ENCODE measurements around the gene NTM.

NTM gene

GRCh38 chr11:132080127-132080526 is 709.7 kb downstream of the NTM start:
- FAIRE-seq (no peak), DNase-seq (ENCODE audit: insufficient read length) (no peak)

GRCh38 chr11:132082566-132082965 is 712.2 kb downstream of the NTM start:
- DNase-seq (ENCODE audit: insufficient read length) (no peak), FAIRE-seq (no peak)
- TF ChIP-seq TAF1 (IDR thresholded peaks at IDR 0.05; ENCODE audit: borderline replicate concordance, low read depth, low read length) (no peak), POLR2AphosphoS5 (IDR thresholded peaks at IDR 0.05; ENCODE audit: low read depth, low read length) (no peak), POLR2A (IDR thresholded peaks at IDR 0.05; ENCODE audit: low read depth, low read length) (no peak)

More at GRCh38 chr11:132080127-132080526, 709.7 kb downstream of the NTM start:
- TF ChIP-seq POLR2AphosphoS5 (IDR thresholded peaks at IDR 0.05; ENCODE audit: low read depth, low read length) = no peak
- no peak for TF ChIP-seq TAF1 (IDR thresholded peaks at IDR 0.05; ENCODE audit: borderline replicate concordance, low read depth, low read length)
- TF ChIP-seq POLR2A (IDR thresholded peaks at IDR 0.05; ENCODE audit: low read depth, low read length) = no peak

GRCh38 chr11:132084433-132084832 is 714.0 kb downstream of the NTM start:
- DNase-seq (ENCODE audit: insufficient read length) (no peak), FAIRE-seq (no peak)
- TF ChIP-seq POLR2AphosphoS5 (IDR thresholded peaks at IDR 0.05; ENCODE audit: low read depth, low read length) (no peak), TAF1 (IDR thresholded peaks at IDR 0.05; ENCODE audit: borderline replicate concordance, low read depth, low read length) (no peak), POLR2A (IDR thresholded peaks at IDR 0.05; ENCODE audit: low read depth, low read length) (no peak)

- FAIRE-seq = no peak
These were observed 716.7 kb downstream of the NTM start for GRCh38 chr11:132087148-132087547.

DNA sequence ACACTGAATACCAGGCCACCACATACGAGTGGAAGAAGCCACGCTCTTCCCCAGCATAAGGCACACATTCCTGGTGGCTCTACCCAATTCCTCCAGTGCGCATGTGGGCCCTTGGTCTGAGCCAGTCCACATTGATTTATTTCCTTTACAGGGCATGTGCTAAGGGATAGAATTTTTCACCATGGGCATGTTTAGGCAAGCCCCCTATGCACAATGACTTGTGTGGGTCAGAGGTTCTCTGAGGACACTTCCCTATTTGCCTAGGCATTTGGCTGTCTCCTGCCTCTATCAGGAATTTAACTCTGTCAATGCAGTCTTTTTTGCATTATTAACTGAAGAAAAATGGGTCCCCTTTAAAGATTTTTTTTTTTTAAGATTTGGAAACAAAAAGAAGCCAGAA is 718.1 kb downstream of the NTM start:
- no peak for DNase-seq (ENCODE audit: insufficient read length)
- no peak for TF ChIP-seq POLR2AphosphoS5 (IDR thresholded peaks at IDR 0.05; ENCODE audit: low read depth, low read length)
- no peak for TF ChIP-seq TAF1 (IDR thresholded peaks at IDR 0.05; ENCODE audit: borderline replicate concordance, low read depth, low read length)
- TF ChIP-seq POLR2A (IDR thresholded peaks at IDR 0.05; ENCODE audit: low read depth, low read length) = no peak
- FAIRE-seq = no peak

More at GRCh38 chr11:132087148-132087547, 716.7 kb downstream of the NTM start:
- TF ChIP-seq POLR2AphosphoS5 (IDR thresholded peaks at IDR 0.05; ENCODE audit: low read depth, low read length) (no peak), TAF1 (IDR thresholded peaks at IDR 0.05; ENCODE audit: borderline replicate concordance, low read depth, low read length) (no peak), POLR2A (IDR thresholded peaks at IDR 0.05; ENCODE audit: low read depth, low read length) (no peak)
- DNase-seq (ENCODE audit: insufficient read length) = no peak

GRCh38 chr11:132093536-132094259 is 723.3 kb downstream of the NTM start:
- peak; percentile 21 for FAIRE-seq
- DNase-seq (ENCODE audit: insufficient read length) = no peak
- TF ChIP-seq TAF1 (IDR thresholded peaks at IDR 0.05; ENCODE audit: borderline replicate concordance, low read depth, low read length) = no peak
- no peak for TF ChIP-seq POLR2A (IDR thresholded peaks at IDR 0.05; ENCODE audit: low read depth, low read length)
- TF ChIP-seq POLR2AphosphoS5 (IDR thresholded peaks at IDR 0.05; ENCODE audit: low read depth, low read length) = no peak

GRCh38 chr11:132094598-132094997 is 724.2 kb downstream of the NTM start:
- FAIRE-seq (no peak), DNase-seq (ENCODE audit: insufficient read length) (no peak)
- TF ChIP-seq POLR2AphosphoS5 (IDR thresholded peaks at IDR 0.05; ENCODE audit: low read depth, low read length) (no peak), TAF1 (IDR thresholded peaks at IDR 0.05; ENCODE audit: borderline replicate concordance, low read depth, low read length) (no peak), POLR2A (IDR thresholded peaks at IDR 0.05; ENCODE audit: low read depth, low read length) (no peak)

GRCh38 chr11:132095230-132096131 is 725.1 kb downstream of the NTM start:
- DNase-seq (ENCODE audit: insufficient read length) (no peak), FAIRE-seq (no peak)
- TF ChIP-seq TAF1 (IDR thresholded peaks at IDR 0.05; ENCODE audit: borderline replicate concordance, low read depth, low read length) = no peak
- TF ChIP-seq POLR2AphosphoS5 (IDR thresholded peaks at IDR 0.05; ENCODE audit: low read depth, low read length) = no peak
- TF ChIP-seq POLR2A (IDR thresholded peaks at IDR 0.05; ENCODE audit: low read depth, low read length) = no peak

- no peak for FAIRE-seq
- TF ChIP-seq TAF1 (IDR thresholded peaks at IDR 0.05; ENCODE audit: borderline replicate concordance, low read depth, low read length) = no peak
- no peak for TF ChIP-seq POLR2AphosphoS5 (IDR thresholded peaks at IDR 0.05; ENCODE audit: low read depth, low read length)
- TF ChIP-seq POLR2A (IDR thresholded peaks at IDR 0.05; ENCODE audit: low read depth, low read length) = no peak
- no peak for DNase-seq (ENCODE audit: insufficient read length)
These were observed 725.9 kb downstream of the NTM start for GRCh38 chr11:132096132-132096825.

DNA sequence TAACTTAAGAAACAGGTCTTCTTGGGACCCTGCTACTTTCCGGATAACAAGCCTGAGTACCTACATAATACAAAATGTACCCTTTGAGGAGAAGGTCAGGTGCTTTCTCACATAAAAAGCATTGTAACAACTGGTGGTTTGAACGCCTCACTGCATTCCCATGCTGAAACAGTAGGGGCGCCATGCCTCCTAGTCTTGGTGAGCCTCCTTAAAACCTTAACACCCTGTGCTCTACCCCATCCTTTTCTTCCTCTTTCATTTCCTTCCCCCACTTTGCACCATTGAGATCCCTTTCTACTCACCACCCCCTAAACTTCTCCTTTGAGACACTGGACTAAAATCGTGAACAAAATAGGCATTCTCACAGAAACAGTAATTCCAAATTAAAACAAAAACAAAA is 729.3 kb downstream of the NTM start:
- no peak for TF ChIP-seq TAF1 (IDR thresholded peaks at IDR 0.05; ENCODE audit: borderline replicate concordance, low read depth, low read length)
- no peak for TF ChIP-seq POLR2AphosphoS5 (IDR thresholded peaks at IDR 0.05; ENCODE audit: low read depth, low read length)
- TF ChIP-seq POLR2A (IDR thresholded peaks at IDR 0.05; ENCODE audit: low read depth, low read length) = no peak
- no peak for DNase-seq (ENCODE audit: insufficient read length)
- FAIRE-seq = no peak

DNA sequence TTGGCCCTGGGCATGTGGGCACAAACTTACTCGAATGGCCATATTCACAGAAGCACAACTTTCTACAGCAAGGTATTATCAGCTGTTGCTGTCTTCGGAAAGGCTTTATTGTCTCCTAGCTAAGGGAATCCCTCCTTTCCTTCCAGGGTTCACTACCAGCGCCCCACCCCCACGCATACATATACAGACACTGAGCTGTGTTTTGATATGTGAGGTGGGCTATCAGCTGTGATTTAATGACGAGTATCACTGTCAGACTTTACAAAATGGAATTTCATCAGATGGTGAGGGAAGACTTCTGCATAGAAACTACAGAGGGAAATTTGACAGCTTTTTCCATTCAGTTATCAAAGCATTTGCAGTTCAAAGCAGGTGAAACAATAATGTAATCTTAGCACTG is 730.2 kb downstream of the NTM start:
- FAIRE-seq (no peak), DNase-seq (ENCODE audit: insufficient read length) (no peak)
- TF ChIP-seq POLR2AphosphoS5 (IDR thresholded peaks at IDR 0.05; ENCODE audit: low read depth, low read length) = no peak
- no peak for TF ChIP-seq POLR2A (IDR thresholded peaks at IDR 0.05; ENCODE audit: low read depth, low read length)
- no peak for TF ChIP-seq TAF1 (IDR thresholded peaks at IDR 0.05; ENCODE audit: borderline replicate concordance, low read depth, low read length)

Data from GM12892 (cell line).